Memory B cell (primary cell): Measurements from ENCODE around the gene FLT1.

Source experiments
- ATAC-seq: fragments of 150-1000 bp; cut with Tn5 transposase; 2 replicates; pipeline ENCODE4 v1.10.0; 2021; ENCODE audit warnings: low read depth, mild to moderate bottlenecking, moderate library complexity
- DNase-seq, 2 donors: peaks; one replicate each; pipeline ENCODE4 v3.0.0; 2022; ENCODE audit warnings: low spot score in 2 of 2
- H3K27ac Mint-ChIP-seq: one replicate; pipeline ENCODE4 v1.8.0; 2022; ENCODE audit warnings: mild to moderate bottlenecking, moderate library complexity, mixed read lengths
- H3K27me3 Mint-ChIP-seq: one replicate; pipeline ENCODE4 v1.8.0; 2022; ENCODE audit warnings: mixed read lengths
- H3K36me3 Mint-ChIP-seq: one replicate; pipeline ENCODE4 v1.8.0; 2022; ENCODE audit warnings: mild to moderate bottlenecking, mixed read lengths
- H3K4me1 Mint-ChIP-seq: one replicate; pipeline ENCODE4 v1.8.0; 2022; ENCODE audit warnings: mixed read lengths
- H3K4me3 Mint-ChIP-seq: one replicate; pipeline ENCODE4 v1.8.0; 2022; ENCODE audit warnings: mild to moderate bottlenecking, moderate library complexity, mixed read lengths
- H3K9me3 Mint-ChIP-seq: one replicate; pipeline ENCODE4 v1.8.0; 2022; ENCODE audit warnings: mixed read lengths

FLT1 gene

GRCh38 chr13:28532388-28533124 lies 37.6 kb upstream of the FLT1 start:
- peak; percentile 28 for ATAC-seq
- DNase-seq, result no peak
- H3K27me3 Mint-ChIP-seq, result peaks cover 26% of the 10 kb centered on the region
- no peak overlapping the region for H3K4me3 Mint-ChIP-seq
- peaks cover 1% of the 10 kb centered on the region for H3K9me3 Mint-ChIP-seq
- H3K36me3 Mint-ChIP-seq, result no peaks in the 10 kb centered on the region
- H3K4me1 Mint-ChIP-seq, result peaks cover 6% of the 10 kb centered on the region
- no peak overlapping the region for H3K27ac Mint-ChIP-seq

GRCh38 chr13:28531845-28532387 lies 37.0 kb upstream of the FLT1 start:
- DNase-seq, result no peak

GRCh38 chr13:28531077-28531844 lies 36.3 kb upstream of the FLT1 start:
- H3K27me3 Mint-ChIP-seq, result peaks cover 19% of the 10 kb centered on the region
- H3K36me3 Mint-ChIP-seq, result no peaks in the 10 kb centered on the region
- no peak overlapping the region for H3K27ac Mint-ChIP-seq
- H3K4me1 Mint-ChIP-seq, result peaks cover 8% of the 10 kb centered on the region
- H3K9me3 Mint-ChIP-seq, result no peaks in the 10 kb centered on the region
- ATAC-seq (no peak), DNase-seq (no peak)
- H3K4me3 Mint-ChIP-seq, result no peak overlapping the region

More at GRCh38 chr13:28531845-28532387, 37.0 kb upstream of the FLT1 start:
- Mint-ChIP-seq H3K4me1 (peaks cover 8% of the 10 kb centered on the region), H3K36me3 (no peaks in the 10 kb centered on the region), H3K4me3 (peak overlapping the region; percentile 4), H3K9me3 (no peaks in the 10 kb centered on the region), H3K27me3 (peaks cover 20% of the 10 kb centered on the region), H3K27ac (no peak overlapping the region)
- ATAC-seq, result no peak

- H3K27me3 Mint-ChIP-seq, result peaks cover 19% of the 10 kb centered on the region
- no peaks in the 10 kb centered on the region for H3K9me3 Mint-ChIP-seq
- H3K4me3 Mint-ChIP-seq, result no peak overlapping the region
- H3K27ac Mint-ChIP-seq, result no peak overlapping the region
- no peaks in the 10 kb centered on the region for H3K36me3 Mint-ChIP-seq
- no peak for DNase-seq
- ATAC-seq, result no peak
- H3K4me1 Mint-ChIP-seq, result peaks cover 8% of the 10 kb centered on the region
These were observed 35.8 kb upstream of the FLT1 start for GRCh38 chr13:28530729-28531076.

GRCh38 chr13:28529836-28530235 lies 34.9 kb upstream of the FLT1 start:
- DNase-seq, result no peak
- no peaks in the 10 kb centered on the region for H3K36me3 Mint-ChIP-seq
- no peak overlapping the region for H3K4me3 Mint-ChIP-seq
- H3K9me3 Mint-ChIP-seq, result no peaks in the 10 kb centered on the region
- ATAC-seq, result no peak
- peaks cover 10% of the 10 kb centered on the region for H3K4me1 Mint-ChIP-seq
- H3K27ac Mint-ChIP-seq, result no peak overlapping the region
- H3K27me3 Mint-ChIP-seq, result peaks cover 20% of the 10 kb centered on the region

- Mint-ChIP-seq H3K36me3 (no peaks in the 10 kb centered on the region), H3K4me3 (no peak overlapping the region), H3K27me3 (peaks cover 17% of the 10 kb centered on the region), H3K4me1 (peaks cover 17% of the 10 kb centered on the region), H3K9me3 (no peaks in the 10 kb centered on the region), H3K27ac (no peak overlapping the region)
- ATAC-seq (no peak), DNase-seq (no peak)
These were observed 33.9 kb upstream of the FLT1 start for GRCh38 chr13:28528848-28529247.

- DNase-seq, result no peak
- no peaks in the 10 kb centered on the region for H3K9me3 Mint-ChIP-seq
- H3K27ac Mint-ChIP-seq, result no peak overlapping the region
- no peak for ATAC-seq
- H3K4me3 Mint-ChIP-seq, result no peak overlapping the region
- H3K36me3 Mint-ChIP-seq, result no peaks in the 10 kb centered on the region
- peaks cover 16% of the 10 kb centered on the region for H3K27me3 Mint-ChIP-seq
- H3K4me1 Mint-ChIP-seq, result peaks cover 17% of the 10 kb centered on the region
These were observed 33.5 kb upstream of the FLT1 start for GRCh38 chr13:28528388-28528787.

GRCh38 chr13:28527629-28528028 lies 32.7 kb upstream of the FLT1 start:
- Mint-ChIP-seq H3K9me3 (no peaks in the 10 kb centered on the region), H3K27ac (no peak overlapping the region), H3K4me3 (peak overlapping the region; percentile 1)

GRCh38 chr13:28526876-28527275 lies 31.9 kb upstream of the FLT1 start:
- Mint-ChIP-seq H3K4me1 (peaks cover 17% of the 10 kb centered on the region), H3K27me3 (peaks cover 20% of the 10 kb centered on the region), H3K36me3 (no peaks in the 10 kb centered on the region), H3K4me3 (no peak overlapping the region), H3K27ac (no peak overlapping the region), H3K9me3 (no peaks in the 10 kb centered on the region)
- ATAC-seq (no peak), DNase-seq (no peak)

More at GRCh38 chr13:28527629-28528028, 32.7 kb upstream of the FLT1 start:
- Mint-ChIP-seq H3K36me3 (no peaks in the 10 kb centered on the region), H3K4me1 (peaks cover 17% of the 10 kb centered on the region), H3K27me3 (peaks cover 17% of the 10 kb centered on the region)
- peak; percentile 38 to 49 for DNase-seq
- ATAC-seq, result peak; percentile 85

GRCh38 chr13:28522871-28523270 lies 27.9 kb upstream of the FLT1 start:
- no peak overlapping the region for H3K4me3 Mint-ChIP-seq
- H3K27ac Mint-ChIP-seq, result no peak overlapping the region
- H3K4me1 Mint-ChIP-seq, result peaks cover 15% of the 10 kb centered on the region
- no peaks in the 10 kb centered on the region for H3K36me3 Mint-ChIP-seq
- ATAC-seq (no peak), DNase-seq (no peak)
- H3K9me3 Mint-ChIP-seq, result no peaks in the 10 kb centered on the region
- peaks cover 19% of the 10 kb centered on the region for H3K27me3 Mint-ChIP-seq

GRCh38 chr13:28513745-28514144 lies 18.8 kb upstream of the FLT1 start:
- ATAC-seq, result no peak
- Mint-ChIP-seq H3K27me3 (peaks cover 18% of the 10 kb centered on the region), H3K9me3 (no peaks in the 10 kb centered on the region), H3K27ac (no peak overlapping the region), H3K36me3 (no peaks in the 10 kb centered on the region), H3K4me3 (no peak overlapping the region), H3K4me1 (no peaks in the 10 kb centered on the region)
- DNase-seq, result no peak

GRCh38 chr13:28510542-28510941 lies 15.6 kb upstream of the FLT1 start:
- ATAC-seq, result no peak
- H3K9me3 Mint-ChIP-seq, result no peaks in the 10 kb centered on the region
- peaks cover 8% of the 10 kb centered on the region for H3K27me3 Mint-ChIP-seq

GRCh38 chr13:28510066-28510465 lies 15.1 kb upstream of the FLT1 start:
- no peak overlapping the region for H3K4me3 Mint-ChIP-seq
- no peak for DNase-seq
- no peaks in the 10 kb centered on the region for H3K36me3 Mint-ChIP-seq
- H3K9me3 Mint-ChIP-seq, result no peaks in the 10 kb centered on the region
- no peak for ATAC-seq
- peaks cover 8% of the 10 kb centered on the region for H3K27me3 Mint-ChIP-seq
- H3K27ac Mint-ChIP-seq, result no peak overlapping the region
- no peaks in the 10 kb centered on the region for H3K4me1 Mint-ChIP-seq

More at GRCh38 chr13:28510542-28510941, 15.6 kb upstream of the FLT1 start:
- no peaks in the 10 kb centered on the region for H3K36me3 Mint-ChIP-seq
- no peaks in the 10 kb centered on the region for H3K4me1 Mint-ChIP-seq
- no peak overlapping the region for H3K4me3 Mint-ChIP-seq
- no peak overlapping the region for H3K27ac Mint-ChIP-seq
- DNase-seq, result no peak

GRCh38 chr13:28505543-28506135 lies 10.7 kb upstream of the FLT1 start:
- Mint-ChIP-seq H3K36me3 (no peaks in the 10 kb centered on the region), H3K4me1 (no peaks in the 10 kb centered on the region), H3K27ac (no peak overlapping the region), H3K9me3 (no peaks in the 10 kb centered on the region), H3K27me3 (peaks cover 3% of the 10 kb centered on the region), H3K4me3 (no peak overlapping the region)
- DNase-seq (no peak), ATAC-seq (no peak)
